Measurements from ENCODE around the gene TMEM41A.
"Not testable (repeated sequence)": the region's sequence is repeated elsewhere in the genome, so short reads cannot be mapped to it uniquely, and the experiment has no call there.

Gene TMEM41A

DNA sequence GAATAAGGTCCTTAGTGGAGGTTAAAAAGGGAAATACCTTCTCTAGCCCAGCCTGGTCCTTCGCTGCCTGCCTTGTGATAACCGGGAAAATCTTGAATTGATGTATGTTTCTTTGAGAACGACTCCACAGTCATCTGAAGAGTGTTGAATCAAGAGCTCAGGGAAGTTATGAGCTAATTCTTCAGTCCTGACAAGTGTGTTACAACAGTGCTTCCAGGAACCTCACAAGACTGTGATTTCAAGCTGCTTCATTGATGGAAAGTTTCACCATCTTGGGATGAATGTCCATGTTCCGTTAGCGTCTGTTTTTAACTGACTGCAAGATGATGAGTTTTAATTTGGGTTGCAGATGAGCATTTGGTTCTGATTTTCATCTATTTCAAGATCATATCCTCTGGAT, 12.4 kb downstream of the TMEM41A start:
- no peak for DNase-seq

DNA sequence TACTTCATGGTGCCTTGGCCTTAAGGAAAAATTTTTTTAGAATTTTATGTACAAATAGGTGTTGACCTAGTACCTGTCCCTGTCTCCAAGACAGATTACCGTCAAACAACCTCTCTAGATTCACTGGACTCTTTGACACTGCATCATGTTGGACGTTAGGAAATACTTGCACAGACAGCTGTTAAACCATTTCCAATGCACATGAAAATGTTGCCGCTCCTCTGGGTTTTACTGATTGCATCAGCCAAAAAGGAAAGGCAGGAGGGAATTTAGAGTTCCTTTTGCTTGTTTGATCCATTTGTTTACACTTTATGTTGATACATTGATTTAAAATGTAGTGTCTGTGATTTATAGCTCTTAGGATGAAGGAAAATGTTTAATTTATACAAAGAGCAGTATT, 14.5 kb downstream of the TMEM41A start:
- DNase-seq: no peak

DNA sequence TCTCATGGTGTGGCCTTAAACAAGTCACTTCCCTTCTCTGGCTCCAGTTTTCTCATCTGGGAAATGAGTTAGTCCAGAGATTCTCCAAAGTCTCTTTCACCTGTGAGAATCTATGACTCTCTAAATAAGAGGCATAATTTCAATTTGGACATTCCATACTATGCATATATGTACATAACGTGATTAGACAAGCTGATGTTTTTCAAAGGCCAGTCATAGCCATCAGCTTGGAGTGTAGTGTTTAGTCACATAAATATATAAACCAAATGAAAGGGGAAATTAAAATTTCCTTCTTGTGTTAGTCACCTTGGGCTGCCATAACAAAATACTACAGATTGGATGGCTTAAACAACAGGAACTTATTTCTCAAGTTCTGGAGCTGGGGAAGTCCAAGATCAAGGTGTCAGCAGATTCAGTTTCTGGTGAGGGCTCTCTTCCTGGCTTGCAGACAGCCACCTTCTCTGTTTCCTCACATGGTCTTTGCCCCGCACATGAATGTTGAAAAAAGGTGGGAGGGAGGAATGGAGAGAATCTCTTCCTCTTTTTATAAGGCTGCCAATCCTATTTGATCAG, 19.4 kb downstream of the TMEM41A start:
- no peak for DNase-seq

DNA sequence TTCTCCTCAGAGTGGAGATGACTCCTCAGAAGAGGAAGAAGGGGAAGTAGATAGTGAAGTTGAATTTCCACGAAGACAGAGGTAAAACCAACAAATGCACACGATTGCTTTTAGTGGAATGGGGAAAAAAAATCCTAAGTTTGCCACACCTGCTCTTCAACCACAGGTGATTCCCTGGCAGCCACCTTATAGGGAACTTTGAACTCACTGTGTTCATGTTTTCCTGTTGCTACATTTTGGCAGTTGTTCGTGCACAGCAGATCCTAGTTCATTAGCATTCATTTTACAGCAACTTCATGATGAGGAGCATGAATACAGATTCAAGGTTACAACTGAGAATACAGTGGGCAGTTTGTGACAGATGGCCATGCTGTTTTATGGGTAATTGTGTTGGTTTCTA, 21.5 kb downstream of the TMEM41A start:
- no peak for DNase-seq

DNA sequence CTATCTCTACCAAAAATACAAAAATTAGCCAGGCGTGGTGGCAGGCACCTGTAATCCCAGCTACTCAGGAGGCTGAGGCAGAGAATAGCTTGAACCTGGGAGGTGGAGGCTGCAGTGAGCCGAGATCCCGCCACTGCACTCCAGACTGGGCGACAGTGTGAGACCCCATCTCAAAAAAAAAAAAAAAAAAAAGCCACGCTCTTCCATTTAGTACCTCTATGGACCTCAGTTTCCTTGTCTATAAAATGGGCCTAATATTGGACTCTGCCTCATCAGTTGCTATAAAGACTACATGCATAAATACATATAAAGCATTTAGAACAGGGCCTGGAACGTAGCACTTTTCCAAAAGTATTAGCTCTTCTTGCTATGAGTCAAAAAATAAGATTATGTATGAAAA, 23.9 kb downstream of the TMEM41A start:
- not testable (repeated sequence) for DNase-seq

DNA sequence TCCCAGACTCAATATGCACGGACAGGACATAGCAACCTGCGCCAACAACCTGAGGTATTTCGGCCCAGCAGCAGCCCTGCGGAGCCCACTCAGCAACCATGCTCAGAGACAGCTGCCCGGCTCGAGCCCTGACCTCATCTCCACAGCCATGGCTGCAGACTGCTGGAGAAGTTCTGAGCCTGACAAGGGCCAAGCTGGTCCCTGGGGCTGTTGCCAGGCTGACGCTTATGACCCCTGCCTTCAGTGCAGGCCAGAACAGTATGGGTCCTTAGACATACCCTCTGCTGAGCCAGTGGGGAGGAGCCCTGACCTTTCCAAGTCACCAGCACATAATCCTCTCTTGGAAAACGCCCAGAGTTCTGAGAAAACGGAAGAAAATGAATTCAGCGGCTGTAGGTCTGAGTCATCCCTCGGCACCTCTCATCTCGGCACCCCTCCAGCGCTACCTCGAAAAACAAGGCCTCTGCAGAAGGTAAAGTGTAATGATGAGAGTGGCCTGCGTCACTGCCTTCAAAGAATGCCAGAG, 25.5 kb downstream of the TMEM41A start:
- no peak for DNase-seq

DNA sequence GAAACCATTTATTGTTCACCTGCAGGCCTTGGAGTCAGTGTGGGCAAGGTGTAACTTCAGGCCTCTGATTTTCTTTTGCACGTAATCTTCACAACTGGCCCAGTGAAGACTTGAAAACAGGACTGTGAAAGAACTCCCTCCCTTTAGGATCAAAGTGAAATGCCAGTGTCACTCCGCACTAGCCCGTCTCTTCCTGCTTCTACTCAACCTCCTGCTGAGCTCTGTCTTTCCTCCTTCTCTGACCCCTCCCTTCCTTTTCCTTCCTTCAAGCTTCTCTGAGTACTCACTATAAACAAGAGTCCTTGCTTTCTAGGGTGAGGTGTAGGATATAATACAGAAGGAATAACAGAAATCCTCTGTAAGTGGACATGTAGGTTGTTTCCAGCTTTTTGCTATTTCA, 28.5 kb downstream of the TMEM41A start:
- no peak for DNase-seq

DNA sequence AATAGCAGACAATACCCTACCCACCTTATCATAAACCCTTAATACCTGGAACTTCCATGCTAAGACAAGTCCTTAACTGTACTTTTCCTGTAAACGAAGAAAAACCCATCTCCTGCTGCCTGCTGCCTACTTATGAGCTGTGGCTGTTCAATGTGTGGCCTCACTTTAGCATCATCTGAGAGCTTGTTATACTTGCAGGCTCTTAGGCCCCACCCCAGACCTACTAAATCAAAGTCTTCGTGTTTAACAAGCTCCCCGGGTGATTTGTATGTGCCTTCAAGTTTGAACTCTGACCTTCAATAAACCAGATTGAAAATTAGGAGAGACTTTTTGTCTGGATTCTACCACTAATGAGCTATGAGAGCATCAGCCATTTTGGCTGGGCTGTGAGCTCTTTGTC, 29.3 kb downstream of the TMEM41A start:
- DNase-seq: no peak

DNA sequence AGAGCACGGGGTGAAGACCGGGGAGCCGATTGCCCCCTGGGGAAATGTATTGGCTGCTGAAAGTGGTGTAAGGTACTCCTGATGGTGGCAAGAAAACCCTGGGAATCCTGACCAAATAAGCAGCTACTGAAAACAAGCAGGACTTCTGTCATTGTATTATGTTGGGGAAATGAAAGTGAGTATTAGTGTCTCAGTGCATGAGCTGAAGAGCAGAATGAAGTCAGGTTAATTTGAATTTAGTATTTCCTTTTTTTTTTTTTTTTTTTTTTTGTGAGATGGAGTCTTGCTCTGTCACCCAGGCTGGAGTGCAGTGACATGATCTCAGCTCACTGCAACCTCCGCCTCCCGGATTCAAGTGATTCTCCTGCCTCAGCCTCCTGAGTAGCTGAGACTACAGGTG, 32.7 kb downstream of the TMEM41A start:
- not testable (repeated sequence) for DNase-seq

DNA sequence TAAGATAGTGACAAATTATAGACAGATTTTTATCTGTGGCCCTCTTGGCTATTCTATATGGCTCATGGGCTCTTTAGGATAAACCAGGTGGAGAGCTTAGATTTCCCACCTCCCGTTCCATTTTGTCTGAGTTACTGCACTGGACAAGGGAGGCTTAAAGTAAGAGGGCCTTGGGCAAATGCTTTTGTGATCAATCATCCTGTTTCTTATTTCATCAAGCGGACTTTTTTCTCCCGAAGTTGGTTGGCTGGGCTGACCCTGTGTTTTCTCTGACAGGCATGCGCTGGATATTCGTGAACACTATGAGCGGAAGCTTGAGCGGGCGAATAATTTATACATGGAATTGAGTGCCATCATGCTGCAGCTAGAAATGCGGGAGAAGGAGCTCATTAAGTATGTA, 33.4 kb downstream of the TMEM41A start:
- no peak for DNase-seq

DNA sequence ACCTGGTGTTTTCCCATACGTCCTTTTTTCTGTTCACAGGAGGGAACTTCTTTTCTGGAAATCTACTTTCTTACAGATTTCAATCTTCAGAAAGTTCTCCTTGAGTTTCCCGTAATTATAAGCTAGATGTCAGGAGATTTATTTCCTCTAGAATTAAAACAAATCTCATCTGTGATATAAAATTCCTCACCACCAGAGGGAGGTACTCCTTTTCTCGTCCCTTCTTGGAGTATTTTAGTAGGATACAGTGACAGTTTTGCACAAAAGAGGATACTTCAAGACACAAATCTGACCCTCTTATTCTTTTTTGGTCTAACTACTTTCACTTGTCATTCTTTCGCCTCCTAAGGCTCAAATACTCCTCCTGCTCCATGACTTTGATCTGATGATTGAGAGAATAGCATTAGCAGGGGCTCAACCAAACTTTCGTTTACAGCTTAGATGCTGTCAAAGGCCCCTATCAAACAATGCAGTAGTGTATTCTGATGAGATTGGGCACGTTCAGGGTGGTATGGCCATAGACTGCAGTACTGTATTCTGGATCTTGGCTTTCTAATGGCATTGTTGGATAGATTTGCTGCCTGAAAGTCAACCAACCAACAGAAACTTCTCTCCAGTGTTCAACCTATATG, 38.0 kb downstream of the TMEM41A start:
- no peak for DNase-seq

DNA sequence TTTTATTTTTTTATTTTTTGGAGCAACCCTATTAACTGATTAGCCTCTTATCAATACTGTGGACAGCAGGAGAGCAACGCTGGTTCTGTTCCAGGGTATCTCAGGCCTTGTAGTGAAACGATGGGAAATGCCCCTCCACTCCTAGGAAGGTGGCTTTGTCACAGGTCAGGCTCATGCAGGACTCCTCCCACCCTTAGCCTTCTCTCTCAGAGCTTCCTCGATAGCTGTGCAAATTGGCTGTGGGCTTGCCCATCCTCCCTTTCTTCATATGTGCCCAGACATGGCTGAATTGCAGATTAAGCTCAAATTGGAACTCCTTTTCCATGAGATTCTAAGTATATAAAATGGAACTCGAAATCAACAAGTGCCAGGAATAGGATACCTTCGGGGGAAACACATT, 38.5 kb downstream of the TMEM41A start:
- no peak for DNase-seq

DNA sequence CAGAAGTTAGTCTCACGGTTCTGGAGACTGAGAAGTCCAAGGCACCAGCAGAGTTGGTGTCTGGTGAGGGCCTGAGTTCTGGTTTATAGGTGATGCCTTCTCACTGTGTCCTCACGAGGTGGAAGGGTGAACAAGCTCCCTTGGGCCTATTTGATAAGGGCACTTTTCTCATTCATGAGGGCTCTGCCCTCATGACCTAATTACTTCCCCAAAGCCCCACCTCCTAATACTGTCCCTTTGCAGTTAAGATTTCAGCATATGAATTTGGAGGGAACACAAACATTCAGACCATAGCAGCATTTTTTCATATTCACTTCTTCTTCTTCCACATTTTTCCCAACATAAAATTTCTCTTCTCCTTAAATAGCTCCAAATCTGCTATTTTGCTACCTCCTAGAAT, 41.5 kb downstream of the TMEM41A start:
- DNase-seq: no peak

DNA sequence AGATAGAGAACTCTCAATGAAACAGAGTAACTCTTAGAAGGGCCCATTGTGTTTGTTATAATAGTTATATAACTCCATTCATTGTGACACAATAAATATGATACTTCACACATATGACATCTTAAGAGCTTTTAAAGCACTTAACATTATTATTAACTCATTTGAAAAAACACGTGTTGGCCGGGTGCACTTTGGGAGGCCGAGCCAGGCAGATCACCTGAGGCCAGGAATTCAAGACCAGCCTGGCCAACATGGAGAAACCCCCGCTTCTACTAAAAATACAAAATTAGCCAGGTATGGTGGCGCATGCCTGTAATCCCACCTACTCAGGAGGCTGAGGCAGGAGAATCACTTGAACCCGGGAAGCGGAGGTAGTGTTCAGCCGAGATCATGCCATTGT, 47.4 kb downstream of the TMEM41A start:
- not testable (repeated sequence) for DNase-seq

DNA sequence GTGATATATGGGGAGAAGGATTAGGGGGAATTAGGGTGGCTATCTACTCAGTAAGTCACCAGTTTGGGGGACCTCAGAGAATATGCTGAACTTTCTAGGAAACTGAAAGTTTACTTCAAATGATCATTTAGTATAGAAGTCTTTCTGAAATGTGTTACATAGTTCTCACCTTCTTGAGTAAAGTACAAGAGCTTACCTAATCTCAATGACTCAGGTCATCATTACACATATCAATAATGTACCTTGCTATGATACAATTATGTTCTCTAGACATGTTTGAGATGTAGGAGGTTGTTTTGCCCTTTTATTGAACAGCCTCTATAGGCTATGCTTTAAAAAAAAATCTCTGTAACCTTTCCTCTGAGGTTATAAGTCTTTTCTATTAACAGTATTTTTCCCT, 50.7 kb downstream of the TMEM41A start:
- no peak for DNase-seq

DNA sequence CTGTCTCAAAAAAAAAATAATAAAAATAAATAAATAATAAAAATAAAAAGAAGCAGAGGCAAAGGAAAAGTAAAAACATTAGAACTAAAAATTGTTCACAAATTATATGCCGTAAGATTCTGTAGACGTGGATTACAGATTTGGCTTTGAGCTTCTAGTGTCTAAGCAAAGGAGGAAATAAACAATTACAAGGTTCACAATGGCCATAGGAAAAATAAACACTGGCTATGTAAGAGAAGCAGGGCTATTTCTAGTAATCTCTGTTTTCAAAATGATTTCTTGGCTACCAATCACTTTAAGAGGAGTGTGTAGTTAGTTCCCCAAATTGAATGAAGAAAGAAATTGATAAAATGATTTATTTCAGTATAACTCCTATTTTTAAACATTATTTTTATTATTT, 54.5 kb downstream of the TMEM41A start:
- no peak for DNase-seq

DNA sequence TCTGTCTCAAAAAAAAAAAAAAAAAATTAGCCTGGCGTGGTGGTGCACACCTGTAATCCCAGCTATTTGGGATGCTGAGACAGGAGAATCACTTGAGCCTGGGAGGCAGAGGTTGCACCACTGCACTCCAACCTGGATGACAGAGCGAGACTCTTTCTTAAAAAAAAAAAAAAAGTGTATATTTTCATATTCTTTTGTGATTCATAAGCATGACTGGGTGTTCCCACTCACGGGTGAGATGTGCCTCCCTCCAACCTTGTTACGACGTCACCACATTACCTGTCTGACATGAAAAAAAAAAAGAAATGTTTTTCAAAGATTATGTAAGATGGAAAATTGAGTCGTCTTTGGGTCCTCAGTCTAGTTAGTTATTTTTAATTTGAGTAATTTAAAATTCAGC, 56.8 kb downstream of the TMEM41A start:
- no peak for DNase-seq

DNA sequence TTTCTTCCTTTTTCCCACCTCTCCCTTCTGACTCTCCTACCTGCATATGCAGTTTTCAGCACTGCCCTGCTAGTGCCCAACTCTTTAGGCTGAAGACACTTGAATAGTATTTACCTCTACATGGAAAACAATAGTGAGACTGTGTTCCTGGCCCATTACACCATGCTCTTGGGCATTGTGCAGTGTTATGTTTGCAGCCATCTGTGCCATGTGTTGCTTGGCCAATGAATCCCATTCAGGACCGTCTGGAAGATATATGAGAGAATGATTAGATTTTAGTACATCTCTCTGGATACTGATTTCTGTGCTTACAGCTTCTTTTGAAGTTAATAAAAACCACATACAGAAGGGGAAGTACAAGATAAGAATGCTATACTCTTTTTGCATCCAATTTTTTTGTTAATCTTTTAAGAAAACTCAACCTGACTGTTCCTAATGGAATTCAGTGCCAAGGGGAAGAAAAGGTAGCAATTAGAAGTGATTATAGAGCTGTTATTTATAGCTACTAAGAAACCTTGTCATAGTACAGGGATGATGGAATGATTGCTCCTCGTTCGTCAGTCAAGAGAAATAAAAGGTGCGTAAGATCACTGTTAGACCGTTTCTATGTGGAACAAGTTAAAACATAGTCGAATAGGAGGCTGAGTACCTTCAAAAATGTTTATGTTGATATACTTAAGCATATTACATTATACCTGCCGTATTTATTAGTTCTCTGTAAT, 58.9 kb downstream of the TMEM41A start:
- no peak for DNase-seq
